GM18867 (cell line): ENCODE results near the gene FAM181B.

Experiments
- ATAC-seq: cut with Tn5 transposase; IDR thresholded peaks from one replicate; pipeline ENCODE4 v1.9.1; 2021; ENCODE audit warnings: mild to moderate bottlenecking, moderate library complexity; ENCODE audit not compliant: unreplicated experiment

Gene FAM181B

GRCh38 chr11:82733444-82734119 lies at the start of gene FAM181B:
FAM181B (minus strand) TSS chr11:82733864; CDS start chr11:82733729, 135 bp downstream.
- peak; percentile 59 for ATAC-seq

DNA sequence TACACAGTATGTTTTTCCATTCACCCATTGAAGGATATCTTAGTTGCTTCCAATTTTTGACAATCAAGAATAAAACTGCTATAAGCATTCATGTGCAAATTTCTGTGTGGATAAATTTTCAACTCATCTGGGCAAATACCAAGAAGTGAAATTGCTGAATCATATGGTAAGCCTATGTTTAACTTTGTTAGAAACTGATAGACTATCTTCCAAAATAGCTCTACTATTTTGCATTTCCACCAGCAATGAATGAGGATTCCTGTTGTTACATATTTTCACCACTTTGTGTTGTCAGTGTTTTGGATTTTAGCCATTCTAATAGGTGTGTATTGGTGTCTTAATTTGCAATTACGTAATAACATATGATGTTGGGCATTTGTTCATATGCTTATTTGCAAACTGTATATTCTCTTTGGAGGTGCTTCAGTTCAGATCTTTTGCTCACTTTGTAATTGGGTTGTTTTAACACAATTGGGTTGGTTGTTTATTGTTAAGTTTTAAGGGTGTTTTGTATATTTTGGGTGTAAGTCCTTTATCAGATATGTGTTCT lies 49.2 kb upstream of the FAM181B start:
- ATAC-seq = no peak

DNA sequence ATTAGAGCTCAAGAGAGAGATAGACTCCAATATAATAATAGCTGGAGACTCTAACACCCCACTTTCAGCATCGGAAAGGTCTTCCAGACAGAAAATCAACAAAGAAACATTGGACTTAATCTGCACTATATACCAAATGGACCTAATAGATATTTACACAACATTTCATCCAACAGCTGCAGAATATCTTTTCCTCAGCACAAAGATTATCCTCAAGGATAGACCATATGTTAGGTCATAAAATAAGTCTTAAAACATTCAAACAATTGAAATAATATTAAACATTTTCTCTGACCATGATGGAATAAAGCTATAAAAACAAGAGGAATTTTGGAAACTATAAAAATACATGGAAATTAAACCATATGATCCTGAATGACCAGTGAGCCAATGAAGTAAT lies 45.1 kb upstream of the FAM181B start:
- ATAC-seq = no peak

DNA sequence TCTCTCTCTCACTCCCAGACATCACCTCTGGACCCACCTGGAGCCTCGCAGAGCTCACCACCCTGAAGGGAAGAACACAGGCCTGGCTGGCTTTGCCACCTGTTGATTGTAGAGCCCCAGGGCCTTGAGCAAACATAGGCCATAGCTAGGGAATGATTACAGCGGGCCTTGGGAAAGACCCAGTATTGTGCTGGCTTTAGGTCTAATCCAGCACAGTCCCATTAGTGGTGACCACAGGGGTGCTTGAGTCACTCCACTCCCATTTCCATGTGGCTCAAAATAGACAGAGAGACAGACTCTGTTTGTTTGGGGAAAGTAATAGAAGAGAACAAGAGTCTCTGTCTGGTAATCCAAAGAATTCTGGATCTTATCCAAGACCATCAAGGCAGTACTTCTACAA lies 42.7 kb upstream of the FAM181B start:
- ATAC-seq = no peak

DNA sequence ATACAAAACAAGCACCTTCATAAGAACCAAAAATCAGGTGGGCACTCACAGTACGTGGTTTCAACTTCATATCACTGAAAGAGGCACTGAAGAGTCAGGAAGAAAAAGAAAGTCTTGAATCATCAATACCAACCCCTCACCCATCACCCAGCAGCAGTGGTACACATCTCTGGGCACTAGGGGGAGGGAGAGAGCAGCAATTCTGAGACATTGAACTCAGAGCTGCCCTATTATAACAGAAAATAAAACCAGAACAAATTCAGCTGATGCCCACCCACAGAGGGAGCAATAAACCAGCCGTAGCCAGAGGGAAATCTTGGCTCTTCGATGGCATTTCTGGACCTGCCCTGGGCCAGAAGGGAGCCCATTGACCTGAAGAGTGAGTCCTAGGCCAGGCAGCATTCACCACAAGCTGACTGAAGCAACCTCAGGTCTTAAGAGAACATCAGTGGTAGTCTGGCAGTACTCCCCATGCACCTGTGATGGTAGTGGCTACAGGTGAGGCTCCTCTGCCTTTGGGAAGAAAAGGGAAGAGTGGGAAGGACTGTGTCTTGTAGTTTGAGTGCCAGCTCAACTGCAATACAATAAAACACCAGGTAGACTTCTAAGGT lies 42.2 kb upstream of the FAM181B start:
- ATAC-seq = peak; percentile 100

DNA sequence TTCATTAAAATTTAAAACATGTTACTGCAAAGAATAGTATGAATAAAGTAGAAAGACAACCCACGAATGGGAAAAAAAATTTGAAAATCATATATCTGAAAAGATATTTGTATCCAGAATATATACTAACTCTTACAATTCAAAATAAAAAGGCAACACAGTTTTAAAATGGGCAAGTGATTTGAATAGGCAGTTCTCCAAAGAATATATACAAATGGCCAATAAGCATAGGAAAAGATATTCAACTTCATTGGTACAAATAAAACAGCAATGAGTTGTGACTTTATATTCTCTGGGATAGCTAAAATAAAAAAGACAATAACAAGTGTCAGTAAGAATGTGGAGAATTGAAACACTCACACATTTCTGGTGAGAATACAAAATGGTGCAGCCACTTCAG lies 41.6 kb upstream of the FAM181B start:
- no peak for ATAC-seq

DNA sequence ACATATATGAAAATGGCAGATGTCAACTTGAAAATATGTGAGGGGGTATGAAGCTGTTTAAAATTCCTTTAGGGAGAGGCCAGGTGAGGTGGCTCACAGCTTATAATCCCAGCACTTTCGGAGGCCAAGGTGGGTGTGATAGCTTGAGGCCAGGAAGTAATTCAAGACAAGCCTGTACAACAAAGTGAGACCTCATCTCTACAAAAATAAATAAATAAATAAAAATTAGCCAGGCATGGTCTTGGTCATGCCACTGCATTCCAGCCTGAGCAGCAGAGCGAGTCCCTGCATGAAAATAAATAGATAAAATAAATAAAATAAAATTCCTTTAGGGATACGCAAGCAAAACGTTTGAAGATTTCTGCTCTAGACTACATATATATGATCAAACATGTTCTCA lies 38.1 kb upstream of the FAM181B start:
- no peak for ATAC-seq

- ATAC-seq = no peak
Measured at GRCh38 chr11:82767123-82767522, 33.5 kb upstream of the FAM181B start.

DNA sequence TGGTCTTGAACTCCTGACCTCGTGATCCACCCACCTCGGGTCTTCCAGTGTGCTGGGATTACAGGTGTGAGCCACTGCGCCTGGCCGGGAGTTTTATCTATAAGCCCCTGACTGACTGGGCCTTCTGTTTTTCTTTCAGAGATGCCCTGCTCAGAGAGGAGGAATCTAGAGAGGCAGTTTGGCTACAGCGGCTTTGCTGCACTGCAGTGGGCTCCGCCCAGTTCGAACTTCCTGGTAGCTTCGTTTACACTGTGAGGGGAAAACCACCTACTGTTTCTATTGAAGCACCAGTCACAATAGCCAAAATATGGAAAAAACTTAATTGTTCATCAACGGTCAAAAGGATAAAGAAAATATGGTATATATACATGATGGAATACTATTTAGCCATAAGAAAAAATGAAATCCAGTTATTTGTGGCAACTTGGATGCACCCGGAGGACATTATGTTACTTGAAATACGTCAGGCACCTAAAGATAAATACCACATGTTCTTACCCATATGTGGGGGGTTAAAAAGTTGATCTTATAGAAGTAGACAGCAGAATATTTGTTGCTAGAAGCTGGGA lies 31.9 kb upstream of the FAM181B start:
- ATAC-seq = peak; percentile 65

- no peak for ATAC-seq
Measured at GRCh38 chr11:82763167-82763566, 29.5 kb upstream of the FAM181B start.

DNA sequence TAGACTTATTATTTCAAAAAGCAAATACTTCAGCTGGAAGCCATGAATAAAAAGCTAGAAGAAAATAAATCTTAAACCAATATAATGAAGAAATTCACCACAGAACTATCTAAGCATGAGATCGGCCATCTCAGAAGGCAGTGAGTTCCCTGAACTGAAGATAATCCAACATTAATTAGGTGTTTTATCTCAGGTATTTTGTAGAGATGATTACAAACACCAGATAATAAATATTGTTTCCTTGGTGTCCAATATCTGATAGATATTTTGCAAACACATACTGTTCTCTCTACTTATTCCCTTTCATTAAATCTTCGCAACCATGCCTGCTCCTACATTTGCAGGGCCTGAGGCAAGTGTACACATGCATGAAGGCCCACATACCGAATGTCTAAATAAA lies 26.0 kb upstream of the FAM181B start:
- ATAC-seq = no peak

DNA sequence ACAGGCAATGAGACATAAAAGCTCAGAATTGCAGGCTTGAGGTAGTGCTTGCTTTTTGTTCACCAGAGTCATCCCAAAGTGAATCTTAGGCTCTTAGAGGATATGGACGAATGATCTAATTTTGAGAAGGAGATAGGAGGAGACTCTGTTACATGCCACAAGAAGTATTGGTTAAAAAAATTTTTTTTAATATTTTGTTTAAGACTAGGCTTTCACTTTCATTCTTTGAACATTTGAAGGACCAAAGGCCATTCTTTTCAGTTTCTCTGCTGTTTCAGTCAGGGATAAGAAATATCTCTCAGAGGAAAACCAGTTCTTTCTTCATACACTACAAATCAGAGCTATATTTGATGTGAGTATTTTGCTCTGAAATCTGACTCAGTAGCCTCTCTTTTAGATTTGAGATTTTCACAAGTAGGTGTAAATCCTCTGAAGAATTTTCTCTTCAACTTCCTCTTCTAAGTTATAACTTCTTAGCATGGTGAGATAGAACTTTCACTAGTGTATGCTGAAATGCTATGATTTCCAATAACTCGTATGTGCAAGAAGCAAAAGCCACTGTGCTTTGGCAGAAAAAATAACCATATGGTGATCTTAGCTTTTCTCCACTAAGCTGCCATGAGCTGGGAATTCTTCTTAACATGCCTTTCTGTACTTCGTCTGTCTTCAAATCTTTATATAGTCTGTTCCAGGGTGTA lies 24.1 kb upstream of the FAM181B start:
- ATAC-seq = peak; percentile 58

DNA sequence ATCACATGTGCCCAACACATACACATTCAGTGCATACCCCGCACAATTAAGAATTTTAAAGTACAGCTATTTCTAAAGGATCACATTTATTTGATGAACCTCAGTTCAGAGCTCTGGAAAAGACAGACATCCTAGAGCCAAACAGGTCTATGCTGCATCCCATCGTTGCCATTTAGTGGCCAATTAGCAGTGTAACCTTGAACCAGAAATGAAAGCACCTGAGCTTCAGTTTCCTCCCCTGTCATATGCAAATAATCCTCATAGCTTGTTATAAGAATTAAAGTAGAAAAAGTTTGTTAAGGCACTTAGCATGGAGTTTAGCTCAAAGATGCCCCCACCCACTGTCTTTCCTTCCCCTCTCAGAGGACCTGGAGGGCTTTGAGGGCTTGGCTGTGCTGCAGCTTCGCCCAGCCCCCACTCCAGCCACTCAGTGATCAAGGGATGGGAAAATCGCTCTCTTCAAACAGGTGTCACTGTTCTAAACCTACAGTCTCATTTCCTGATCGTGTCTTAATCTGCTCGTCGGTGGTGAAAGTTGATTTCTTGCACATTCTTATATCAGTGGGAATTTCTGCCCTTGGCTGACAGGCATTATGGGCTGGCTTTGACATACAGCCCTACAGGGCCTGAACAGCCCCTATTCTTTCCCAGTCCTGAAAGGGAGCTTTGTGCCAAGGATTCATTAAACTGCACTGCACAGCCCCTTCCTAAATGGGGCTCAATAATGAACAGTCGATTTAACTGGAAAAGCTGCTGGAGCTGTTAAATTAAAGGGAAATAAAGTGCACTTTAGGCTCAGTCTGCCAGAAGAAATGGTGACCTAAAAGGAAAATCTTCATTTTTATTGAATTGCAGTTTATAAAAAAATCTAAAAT lies 23.3 kb upstream of the FAM181B start:
- ATAC-seq = peak; percentile 61

DNA sequence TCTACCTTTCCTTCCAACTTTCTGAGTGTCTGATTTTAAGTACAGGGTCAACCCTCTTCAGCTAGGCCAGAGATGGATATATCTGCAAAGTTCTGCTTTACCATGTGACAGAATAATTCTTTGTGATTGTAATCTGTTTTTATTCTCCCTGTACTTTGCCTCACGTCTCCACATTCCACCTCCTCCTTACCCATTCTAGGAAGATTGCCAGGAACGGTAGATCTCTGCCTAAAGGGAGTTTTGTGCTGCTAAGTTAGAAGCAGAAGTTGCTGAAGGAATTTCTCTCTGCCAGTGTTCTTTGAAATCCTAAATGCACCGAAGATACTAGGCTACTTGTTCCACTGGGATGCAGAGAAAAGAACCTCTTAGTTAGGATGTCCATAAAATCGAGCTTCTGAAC lies 20.7 kb upstream of the FAM181B start:
- no peak for ATAC-seq

DNA sequence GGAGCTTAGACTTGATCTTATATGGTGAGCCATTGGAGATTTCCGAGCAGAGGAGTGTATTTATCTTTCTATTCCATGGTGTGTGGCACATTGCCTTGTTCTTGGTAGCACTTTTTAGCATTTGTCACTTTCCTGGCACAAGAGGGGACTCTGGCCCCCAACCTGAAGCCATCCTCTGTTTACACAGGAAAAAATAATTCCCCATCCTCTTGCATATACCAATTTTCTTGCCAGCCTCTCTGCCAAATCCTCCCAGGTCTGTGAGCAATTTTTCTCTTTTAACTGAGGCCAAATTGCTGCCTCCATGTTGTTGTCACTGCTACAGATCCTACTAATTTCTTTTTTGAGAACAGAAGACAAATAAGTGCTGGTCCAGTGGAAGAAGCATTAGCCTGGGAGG lies 20.3 kb upstream of the FAM181B start:
- no peak for ATAC-seq

GRCh38 chr11:82752801-82753200 lies 19.1 kb upstream of the FAM181B start:
- no peak for ATAC-seq

- ATAC-seq = peak; percentile 57
Measured at GRCh38 chr11:82750643-82751139, 17.0 kb upstream of the FAM181B start.

GRCh38 chr11:82747471-82747870 lies 13.8 kb upstream of the FAM181B start:
- ATAC-seq = no peak

GRCh38 chr11:82738091-82738490 lies 4.4 kb upstream of the FAM181B start:
- no peak for ATAC-seq

GRCh38 chr11:82734120-82734479 lies 436 bp upstream of the FAM181B start:
- ATAC-seq = no peak
